Camera-type eye (tissue), 1 donor: ENCODE results near the gene RAN. TPM values are rescaled to one million over a fixed set of nuclear protein-coding genes. Genes with fewer than 3 reads are reported as not detected.

Source experiments
- total RNA-seq: library from RNA; depleted of rRNA; stranded (reverse); fragments of >200 nt; gene quantifications from one replicate; pipeline ENCODE4 v1.2.3, GENCODE V29; 2014

The RAN gene
- 237 TPM for total RNA-seq

DNA sequence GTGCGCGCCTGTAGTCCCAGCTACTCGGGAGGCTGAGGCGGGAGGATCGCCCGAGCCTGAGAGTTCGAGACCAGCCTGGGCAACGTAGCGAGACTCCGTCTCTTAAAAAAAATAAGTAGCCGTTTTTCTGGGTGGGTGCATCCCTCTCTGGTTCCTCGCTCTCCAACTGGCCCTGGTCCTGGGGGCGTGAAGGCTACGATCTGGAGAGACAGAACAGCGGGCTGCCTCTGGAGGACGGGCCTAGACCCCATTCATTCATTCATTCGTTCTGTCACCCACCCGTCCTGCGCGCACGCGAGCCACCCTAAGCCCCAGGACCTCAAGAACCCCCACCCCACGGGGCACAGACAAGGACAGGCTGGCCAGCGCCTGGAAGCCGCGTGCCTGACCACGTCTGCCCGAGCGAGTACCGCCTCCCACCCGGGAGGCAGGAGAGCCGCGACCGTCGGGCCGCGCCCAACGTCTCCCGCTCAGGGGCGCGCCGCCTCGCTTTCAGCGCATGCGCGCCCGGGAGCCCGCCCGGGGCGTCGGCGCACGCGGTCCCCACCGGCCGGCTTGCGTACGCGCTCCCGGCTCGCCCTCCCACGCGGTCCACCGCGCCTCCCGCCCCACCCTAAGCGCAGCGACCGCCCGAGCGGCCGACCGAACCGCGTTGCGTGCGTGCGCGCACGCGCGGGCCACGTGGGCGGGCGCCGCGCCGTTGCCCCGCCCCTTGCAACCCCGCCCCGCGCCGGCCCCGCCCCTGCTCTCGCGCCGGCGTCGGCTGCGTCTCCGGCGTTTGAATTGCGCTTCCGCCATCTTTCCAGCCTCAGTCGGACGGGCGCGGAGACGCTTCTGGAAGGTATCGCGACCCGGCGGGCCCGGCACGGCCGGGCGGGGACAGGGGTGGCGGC, at the start of gene RAN:
Gene RAN, plus strand, starts transcription at position 781 of the 893 bp plus-strand sequence. CDS start 528 bp downstream, outside the sequence.

GRCh38 chr12:130838951-130839769, 32.7 kb upstream of the RAN start, which contains the start of gene STX2:
TSS of gene STX2 (minus strand) at chr12:130839250. CDS start at chr12:130839099, 151 bp downstream.

Other genes with a start within 250 kb of the RAN start
- gene RIMBP2, start 155.8 kb upstream of the RAN start, total RNA-seq, result 44.0 TPM
- gene STX2, start 32.8 kb upstream of the RAN start, total RNA-seq, result 25.6 TPM
- 17.2 TPM for gene ADGRD1, start 81.8 kb downstream of the RAN start, total RNA-seq